ENCODE measurements around the gene ROR2. TPM values are rescaled to one million over a fixed set of nuclear protein-coding genes. Genes with fewer than 3 reads are reported as not detected.

Gene ROR2
- total RNA-seq, 4 donors from 2014 or later, result 0.70 to 9.9 (median 4.1) TPM

DNA sequence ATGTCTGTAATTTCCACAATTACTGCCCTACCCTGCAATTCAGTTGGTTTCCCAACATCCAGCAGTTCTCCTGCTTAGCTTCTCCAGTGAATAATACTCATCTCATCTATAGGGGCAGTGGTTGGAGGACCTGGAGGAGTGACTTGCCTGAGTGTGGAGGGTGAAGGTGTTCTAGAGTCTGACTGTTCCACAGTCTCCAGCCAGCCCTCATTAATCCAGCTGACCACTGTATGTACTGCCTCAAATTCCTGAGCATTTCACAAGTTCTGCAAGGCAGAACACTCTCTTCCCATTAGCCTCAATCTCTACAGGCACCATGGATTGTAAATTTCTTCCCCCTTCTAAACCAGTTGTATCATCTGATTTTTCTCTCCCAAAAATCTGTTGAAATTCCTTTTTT is 379.0 kb downstream of the ROR2 start:
- H3K27ac ChIP-seq, result no peak overlapping the region
- no peak overlapping the region for H3K4me3 ChIP-seq
- no peaks in the 10 kb centered on the region for H3K27me3 ChIP-seq
- no peak for TF ChIP-seq POLR2A (IDR thresholded peaks at IDR 0.05)
- TF ChIP-seq, protein P1, sequence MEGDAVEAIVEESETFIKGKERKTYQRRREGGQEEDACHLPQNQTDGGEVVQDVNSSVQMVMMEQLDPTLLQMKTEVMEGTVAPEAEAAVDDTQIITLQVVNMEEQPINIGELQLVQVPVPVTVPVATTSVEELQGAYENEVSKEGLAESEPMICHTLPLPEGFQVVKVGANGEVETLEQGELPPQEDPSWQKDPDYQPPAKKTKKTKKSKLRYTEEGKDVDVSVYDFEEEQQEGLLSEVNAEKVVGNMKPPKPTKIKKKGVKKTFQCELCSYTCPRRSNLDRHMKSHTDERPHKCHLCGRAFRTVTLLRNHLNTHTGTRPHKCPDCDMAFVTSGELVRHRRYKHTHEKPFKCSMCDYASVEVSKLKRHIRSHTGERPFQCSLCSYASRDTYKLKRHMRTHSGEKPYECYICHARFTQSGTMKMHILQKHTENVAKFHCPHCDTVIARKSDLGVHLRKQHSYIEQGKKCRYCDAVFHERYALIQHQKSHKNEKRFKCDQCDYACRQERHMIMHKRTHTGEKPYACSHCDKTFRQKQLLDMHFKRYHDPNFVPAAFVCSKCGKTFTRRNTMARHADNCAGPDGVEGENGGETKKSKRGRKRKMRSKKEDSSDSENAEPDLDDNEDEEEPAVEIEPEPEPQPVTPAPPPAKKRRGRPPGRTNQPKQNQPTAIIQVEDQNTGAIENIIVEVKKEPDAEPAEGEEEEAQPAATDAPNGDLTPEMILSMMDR (IDR thresholded peaks at IDR 0.05), result no peak
- H3K36me3 ChIP-seq, result no peaks in the 10 kb centered on the region
- no peaks in the 10 kb centered on the region for H3K9me3 ChIP-seq
- no peak for DNase-seq
- H3K4me1 ChIP-seq, result no peaks in the 10 kb centered on the region

DNA sequence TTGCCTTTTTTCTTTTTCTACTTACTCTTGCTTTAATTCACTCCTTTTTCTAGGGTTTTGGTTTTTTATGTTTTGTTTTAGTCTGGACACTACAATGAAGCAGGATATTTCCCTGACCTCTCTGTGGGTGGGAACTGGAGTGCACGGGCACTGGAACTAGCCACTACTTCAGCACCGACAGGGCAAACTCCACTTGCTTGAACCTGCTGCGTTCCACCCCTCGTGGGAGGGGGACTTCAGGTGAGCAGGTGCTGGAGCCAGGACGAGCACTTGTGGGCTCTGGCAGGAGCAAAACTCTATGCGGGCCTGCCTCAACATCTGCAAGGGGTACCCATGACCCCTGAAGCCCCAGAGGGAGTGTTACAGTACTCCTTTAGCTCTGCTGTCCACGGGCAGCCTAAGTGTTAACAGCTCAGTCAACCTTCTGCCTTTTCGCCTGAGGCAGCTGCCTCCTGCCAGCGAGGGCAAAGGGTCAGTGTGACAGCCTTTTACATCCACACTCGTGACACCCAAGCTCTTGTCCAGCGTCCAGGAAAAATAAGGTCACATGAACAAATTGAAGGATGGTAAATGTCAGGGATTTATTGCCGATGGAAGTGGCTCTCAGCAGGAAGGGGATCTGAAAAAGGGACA is 382.3 kb downstream of the ROR2 start:
- Histone ChIP-seq H3K9me3 (no peaks in the 10 kb centered on the region), H3K27ac (no peak overlapping the region), H3K36me3 (no peaks in the 10 kb centered on the region), H3K4me3 (no peak overlapping the region), H3K4me1 (no peaks in the 10 kb centered on the region), H3K27me3 (no peaks in the 10 kb centered on the region)
- no peak for TF ChIP-seq POLR2A (IDR thresholded peaks at IDR 0.05)
- TF ChIP-seq, protein P1 (IDR thresholded peaks at IDR 0.05), result no peak
- no peak for DNase-seq

DNA sequence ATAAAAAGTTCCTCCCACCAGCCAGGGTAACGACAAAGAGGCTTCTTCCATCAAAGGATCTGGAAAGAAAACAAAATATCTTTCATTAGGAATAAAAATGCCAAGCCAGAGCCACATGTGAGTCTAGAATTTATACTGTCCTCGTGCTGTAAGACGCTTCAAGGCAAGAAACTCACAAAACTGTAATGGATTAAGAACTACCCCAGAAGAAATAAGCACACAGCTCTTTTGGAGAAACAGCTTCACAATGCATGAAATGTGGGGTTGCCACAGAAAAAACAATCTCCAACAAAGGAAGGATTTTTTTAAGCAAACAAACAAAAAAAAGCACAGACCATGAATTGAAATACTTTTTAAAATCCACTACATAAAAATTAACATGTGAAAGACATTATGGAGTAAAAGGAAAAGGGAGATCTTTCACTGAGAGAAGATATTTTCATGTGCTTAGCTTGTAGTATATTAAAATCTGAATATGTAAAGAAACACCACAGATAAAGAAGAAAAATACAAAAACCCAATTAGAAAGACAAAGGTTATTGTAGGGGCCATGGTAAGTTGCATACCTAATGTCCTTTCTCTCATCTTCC is 385.9 kb downstream of the ROR2 start:
- Histone ChIP-seq H3K36me3 (no peaks in the 10 kb centered on the region), H3K27me3 (no peaks in the 10 kb centered on the region), H3K9me3 (no peaks in the 10 kb centered on the region), H3K27ac (no peak overlapping the region), H3K4me1 (no peaks in the 10 kb centered on the region), H3K4me3 (no peak overlapping the region)
- no peak for DNase-seq
- TF ChIP-seq POLR2A (IDR thresholded peaks at IDR 0.05), result no peak
- TF ChIP-seq, protein P1 (IDR thresholded peaks at IDR 0.05), result no peak

DNA sequence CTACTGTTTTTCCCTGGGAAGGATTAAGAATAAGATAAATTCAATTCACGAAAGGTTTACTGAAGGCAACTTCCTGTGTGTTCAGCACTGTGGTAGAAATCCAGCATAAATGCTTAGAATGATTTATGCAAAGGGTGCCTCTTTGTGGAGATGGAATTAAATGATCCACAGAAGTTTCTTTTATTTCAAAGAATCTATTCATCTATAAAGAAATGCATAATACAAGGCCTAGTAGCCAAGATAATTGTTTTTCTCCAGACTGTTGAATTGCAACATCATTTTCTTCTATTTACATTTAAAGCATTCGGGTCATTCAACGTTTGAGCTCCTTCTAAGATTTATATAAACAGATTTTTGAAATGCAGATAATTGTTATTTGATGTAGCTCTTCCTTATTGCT is 387.6 kb downstream of the ROR2 start:
- Histone ChIP-seq H3K27ac (no peak overlapping the region), H3K9me3 (no peaks in the 10 kb centered on the region), H3K4me1 (no peaks in the 10 kb centered on the region), H3K36me3 (no peaks in the 10 kb centered on the region), H3K4me3 (no peak overlapping the region), H3K27me3 (no peaks in the 10 kb centered on the region)
- TF ChIP-seq, protein P1 (IDR thresholded peaks at IDR 0.05), result no peak
- no peak for TF ChIP-seq POLR2A (IDR thresholded peaks at IDR 0.05)
- no peak for DNase-seq

DNA sequence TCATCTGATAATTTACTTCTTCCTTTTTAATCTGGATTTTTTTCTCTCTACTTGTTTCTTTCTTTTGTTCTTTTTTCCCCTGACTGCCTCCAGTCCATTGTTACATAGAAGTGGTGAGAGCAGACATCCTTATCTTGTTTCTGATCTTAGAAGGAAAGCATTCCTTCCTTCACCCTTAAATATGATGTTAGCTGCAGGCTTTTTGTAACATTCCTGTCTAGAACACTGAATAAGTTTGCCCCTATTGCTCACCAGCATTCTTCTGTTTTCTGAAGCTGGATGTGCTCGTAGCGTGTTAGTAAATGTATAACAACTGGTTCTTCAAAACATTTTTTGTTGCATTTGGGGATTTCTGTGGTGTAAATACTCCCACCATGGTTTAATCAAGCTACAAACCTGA is 389.7 kb downstream of the ROR2 start:
- Histone ChIP-seq H3K36me3 (no peaks in the 10 kb centered on the region), H3K27me3 (no peaks in the 10 kb centered on the region), H3K4me3 (no peak overlapping the region), H3K4me1 (no peaks in the 10 kb centered on the region), H3K9me3 (no peaks in the 10 kb centered on the region), H3K27ac (no peak overlapping the region)
- no peak for TF ChIP-seq POLR2A (IDR thresholded peaks at IDR 0.05)
- TF ChIP-seq, protein P1 (IDR thresholded peaks at IDR 0.05), result no peak
- no peak for DNase-seq

All from Peyer's patch (tissue), 4 donors.